Gastroesophageal sphincter (tissue), 3 donors: ENCODE results near the gene VSIG10L2.

ENCODE experiments used
- CTCF ChIP-seq, 4 experiments: fragments of 200-600 bp in 2 of 4; fragments of 450-650 bp in 2 of 4; sonication (generic) in 1 of 4; IDR thresholded peaks; one replicate each; pipeline ENCODE4 v1.5.1; 2017 to 2019; ENCODE audit warnings: antibody characterized with exemption in 4 of 4, mild to moderate bottlenecking in 2 of 4, moderate library complexity in 2 of 4
- EP300 ChIP-seq: sonication (generic); formaldehyde crosslinking; IDR thresholded peaks from one replicate; pipeline ENCODE4 v1.6.1; 2017; ENCODE audit warnings: antibody characterized with exemption, mild to moderate bottlenecking
- POLR2A ChIP-seq, 2 donors: fragments of 450-650 bp; IDR thresholded peaks; one replicate each; pipeline ENCODE4 v1.6.1; 2017; ENCODE audit warnings: antibody characterized with exemption in 2 of 2, mild to moderate bottlenecking in 2 of 2, moderate library complexity in 1 of 2
- POLR2AphosphoS5 ChIP-seq: sonication (generic); formaldehyde crosslinking; IDR thresholded peaks from one replicate; pipeline ENCODE4 v1.6.1; 2017; ENCODE audit warnings: antibody characterized with exemption

DNA sequence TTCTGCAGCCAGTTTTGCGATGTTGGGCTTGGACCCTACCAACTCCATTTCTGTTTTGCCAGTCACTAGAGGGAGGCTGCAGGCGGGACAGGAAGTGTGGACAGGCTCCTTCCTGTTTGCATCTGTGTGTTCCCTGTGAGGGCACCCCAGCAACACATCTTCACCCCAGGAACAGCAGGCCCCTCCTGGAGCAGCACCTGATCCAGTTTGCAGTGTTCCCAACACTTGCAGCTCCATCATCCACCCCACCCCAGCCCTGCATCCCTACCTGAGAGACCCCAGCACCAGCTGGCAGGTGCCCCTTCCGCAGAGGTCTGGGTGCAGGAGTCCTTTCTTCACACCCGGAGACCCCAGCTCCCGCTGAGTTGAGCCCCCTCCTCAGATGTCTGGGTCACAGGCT is 7.4 kb upstream of the VSIG10L2 start:
- TF ChIP-seq POLR2AphosphoS5, result no peak
- TF ChIP-seq CTCF (IDR thresholded peaks at IDR 0.05), result no peak
- TF ChIP-seq POLR2A (IDR thresholded peaks at IDR 0.05), result no peak
- no peak for TF ChIP-seq EP300
